ENCODE results near the gene GPR32.
"Not testable (repeated sequence)": the region's sequence is repeated elsewhere in the genome, so short reads cannot be mapped to it uniquely, and the experiment has no call there.

GRCh38 chr19:50757624-50758023, 12.6 kb upstream of the GPR32 start:
- not testable (repeated sequence) for TF ChIP-seq CTBP1 (IDR thresholded peaks at IDR 0.05; ENCODE audit: borderline replicate concordance); SP1 (IDR thresholded peaks at IDR 0.05); NFRKB (IDR thresholded peaks at IDR 0.05); HDGF (IDR thresholded peaks at IDR 0.05; ENCODE audit: borderline replicate concordance); FOXM1 (IDR thresholded peaks at IDR 0.05; ENCODE audit: borderline replicate concordance); SUZ12 (IDR thresholded peaks at IDR 0.05)

All from HEK293T (cell line).